ENCODE results near the gene PSMD3.

PSMD3 gene

GRCh38 chr17:39955726-39956225 lies 24.8 kb upstream of the PSMD3 start:
- no peak for DNase-seq (ENCODE audit: low read depth in 2 of 2, low spot score in 1 of 2)

- no peak for DNase-seq (ENCODE audit: low read depth in 2 of 2, low spot score in 1 of 2)
Measured at GRCh38 chr17:39960524-39961041, 20.0 kb upstream of the PSMD3 start.

GRCh38 chr17:39962642-39963220 lies 17.9 kb upstream of the PSMD3 start, which contains the start of gene GSDMA:
GSDMA (plus strand) TSS chr17:39963004; CDS start chr17:39965688, 2,684 bp downstream.
- DNase-seq (ENCODE audit: low read depth in 2 of 2, low spot score in 1 of 2), result no peak

GRCh38 chr17:39963829-39964228 lies 16.8 kb upstream of the PSMD3 start:
- DNase-seq (ENCODE audit: low read depth in 2 of 2, low spot score in 1 of 2), result no peak

GRCh38 chr17:39965017-39965699 lies 15.4 kb upstream of the PSMD3 start:
- DNase-seq (ENCODE audit: low read depth in 2 of 2, low spot score in 1 of 2), result no peak

GRCh38 chr17:39966771-39967170 lies 13.8 kb upstream of the PSMD3 start:
- no peak for DNase-seq (ENCODE audit: low read depth in 2 of 2, low spot score in 1 of 2)

- DNase-seq (ENCODE audit: low read depth in 2 of 2, low spot score in 1 of 2), result no peak
Measured at GRCh38 chr17:39968761-39969160, 11.8 kb upstream of the PSMD3 start.

GRCh38 chr17:39969375-39969774 lies 11.2 kb upstream of the PSMD3 start:
- DNase-seq (ENCODE audit: low read depth in 2 of 2, low spot score in 1 of 2), result no peak

GRCh38 chr17:39970157-39970692 lies 10.4 kb upstream of the PSMD3 start:
- DNase-seq (ENCODE audit: low read depth in 2 of 2, low spot score in 1 of 2), result no peak

GRCh38 chr17:39971076-39971603 lies 9.5 kb upstream of the PSMD3 start:
- no peak for DNase-seq (ENCODE audit: low read depth in 2 of 2, low spot score in 1 of 2)

GRCh38 chr17:39972271-39972670 lies 8.3 kb upstream of the PSMD3 start:
- no peak for DNase-seq (ENCODE audit: low read depth in 2 of 2, low spot score in 1 of 2)

- no peak for DNase-seq (ENCODE audit: low read depth in 2 of 2, low spot score in 1 of 2)
Measured at GRCh38 chr17:39973496-39973895, 7.1 kb upstream of the PSMD3 start.

- no peak for DNase-seq (ENCODE audit: low read depth in 2 of 2, low spot score in 1 of 2)
Measured at GRCh38 chr17:39974433-39974832, 6.2 kb upstream of the PSMD3 start.

GRCh38 chr17:39975801-39976200 lies 4.8 kb upstream of the PSMD3 start:
- no peak for DNase-seq (ENCODE audit: low read depth in 2 of 2, low spot score in 1 of 2)

- DNase-seq (ENCODE audit: low read depth in 2 of 2, low spot score in 1 of 2), result no peak
Measured at GRCh38 chr17:39979016-39979670, 1.5 kb upstream of the PSMD3 start.

- no peak for DNase-seq (ENCODE audit: low read depth in 2 of 2, low spot score in 1 of 2)
Measured at GRCh38 chr17:39979893-39980350, 685 bp upstream of the PSMD3 start.

GRCh38 chr17:39981207-39981741 lies 667 bp downstream of the PSMD3 start:
- DNase-seq (ENCODE audit: low read depth in 2 of 2, low spot score in 1 of 2), result no peak

- no peak for DNase-seq (ENCODE audit: low read depth in 2 of 2, low spot score in 1 of 2)
Measured at GRCh38 chr17:39981766-39982375, 1.3 kb downstream of the PSMD3 start.

GRCh38 chr17:39988206-39988810 lies 7.7 kb downstream of the PSMD3 start:
- DNase-seq (ENCODE audit: low read depth in 2 of 2, low spot score in 1 of 2), result no peak

GRCh38 chr17:39994448-39994847 lies 13.8 kb downstream of the PSMD3 start:
- DNase-seq (ENCODE audit: low read depth in 2 of 2, low spot score in 1 of 2), result no peak

All from stimulated activated CD8-positive, alpha-beta memory T cell treated with anti-CD3 and anti-CD28 coated beads, Interleukin-4, amount 100 ng/mL, for 1 hour (primary cell).